ENCODE data around the gene NBPF1.
"Not testable (repeated sequence)": the region's sequence is repeated elsewhere in the genome, so short reads cannot be mapped to it uniquely, and the experiment has no call there.

NBPF1 gene

DNA sequence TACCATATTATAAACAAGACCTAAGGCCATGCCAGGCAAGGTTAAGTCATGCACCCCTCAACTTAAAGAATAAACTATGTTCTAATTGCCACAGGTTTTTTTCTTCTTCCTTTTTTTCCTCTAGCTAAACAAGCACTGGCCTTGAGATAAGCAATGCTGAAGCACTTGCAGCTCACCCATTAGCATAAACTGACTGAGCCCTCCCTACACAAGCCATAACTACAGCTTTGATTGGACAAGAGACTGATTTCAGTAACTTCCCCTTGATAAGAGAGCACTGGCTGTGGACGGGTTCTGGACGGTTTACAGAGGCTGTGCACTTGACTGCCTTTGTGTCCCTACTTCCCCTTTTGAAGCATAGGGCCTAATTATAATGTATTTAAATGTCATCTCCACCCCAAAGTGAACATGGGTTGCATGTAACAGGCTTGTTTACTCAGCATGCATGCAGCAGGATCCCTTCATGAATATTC lies 72.9 kb downstream of the NBPF1 start:
- not testable (repeated sequence) for DNase-seq

DNA sequence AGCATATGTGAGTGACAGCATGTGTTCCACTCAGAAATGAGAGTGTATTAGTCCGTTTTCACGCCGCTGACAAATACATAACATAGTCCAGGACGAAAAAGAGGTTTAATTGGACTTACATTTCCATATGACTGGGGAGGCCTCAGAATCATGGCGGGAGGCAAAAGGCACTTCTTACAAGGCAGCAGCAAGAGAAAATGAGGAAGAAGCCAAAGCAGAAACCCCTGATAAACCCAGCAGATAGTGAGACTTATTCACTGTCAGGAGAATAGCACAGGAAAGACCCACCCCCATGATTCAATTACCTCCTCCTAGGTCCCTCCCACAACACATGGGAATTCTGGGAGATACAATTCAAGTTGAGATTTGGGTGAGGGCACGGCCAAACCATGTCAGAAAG lies 75.8 kb downstream of the NBPF1 start:
- DNase-seq: not testable (repeated sequence)

DNA sequence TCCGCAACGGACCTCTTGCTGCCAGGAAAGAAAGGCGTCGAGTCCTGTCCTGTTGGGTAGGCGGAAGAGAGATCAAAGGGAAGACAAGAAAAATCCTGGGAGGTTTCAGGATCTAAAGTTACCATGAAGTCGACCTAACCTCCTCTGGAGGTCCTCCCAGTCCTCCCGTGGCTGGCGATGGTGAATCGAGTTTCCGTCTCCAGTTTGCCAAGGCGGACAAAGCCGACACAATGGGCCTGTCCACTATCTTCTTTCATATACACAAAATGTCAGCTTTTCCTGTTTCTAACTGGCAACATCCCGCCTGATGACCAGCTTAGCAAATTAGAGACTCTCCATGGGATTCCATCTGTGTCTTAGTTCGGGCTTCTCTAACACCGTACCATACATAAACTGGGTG lies 76.6 kb downstream of the NBPF1 start:
- DNase-seq: not testable (repeated sequence)

DNA sequence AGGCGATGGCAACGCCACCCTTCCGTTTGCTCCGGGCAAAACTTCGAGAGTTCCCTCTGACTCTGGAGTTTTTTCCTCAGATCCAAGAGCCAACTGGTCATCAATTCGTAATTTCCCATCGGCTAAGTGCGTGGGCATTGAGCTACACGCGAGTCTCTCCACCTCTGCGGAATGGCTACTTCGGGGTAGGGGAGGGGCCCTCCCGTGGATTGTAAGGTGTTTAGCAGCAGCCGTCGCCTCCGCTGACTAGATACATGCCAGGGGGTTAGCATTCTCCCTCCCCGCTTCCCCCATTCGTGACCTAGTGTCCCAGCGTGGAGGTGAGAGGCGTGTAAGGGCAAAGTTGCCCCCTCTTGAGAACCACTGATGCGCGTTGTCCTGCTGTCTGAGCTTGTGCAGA lies 77.5 kb downstream of the NBPF1 start:
- not testable (repeated sequence) for DNase-seq

DNA sequence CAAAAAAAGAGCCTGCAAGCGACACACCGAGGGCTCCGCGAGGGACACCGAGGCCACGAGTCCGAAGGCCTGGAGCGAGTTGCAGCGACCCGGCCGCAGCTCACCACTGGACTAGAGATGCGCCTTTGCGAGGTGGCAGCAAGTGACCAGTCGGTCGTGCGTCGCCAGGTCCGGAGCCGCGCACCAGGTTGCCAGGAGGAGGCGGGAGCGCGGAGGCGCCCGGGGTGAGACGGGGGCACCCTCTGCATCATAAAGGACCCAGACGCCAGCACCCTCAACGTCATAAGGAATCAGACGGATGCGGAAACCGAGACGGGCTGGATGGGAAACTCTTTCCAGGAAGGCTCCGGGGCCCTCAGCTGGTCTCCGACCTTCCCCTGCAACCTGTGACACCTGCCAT lies 77.9 kb downstream of the NBPF1 start:
- DNase-seq: peak; percentile 15

DNA sequence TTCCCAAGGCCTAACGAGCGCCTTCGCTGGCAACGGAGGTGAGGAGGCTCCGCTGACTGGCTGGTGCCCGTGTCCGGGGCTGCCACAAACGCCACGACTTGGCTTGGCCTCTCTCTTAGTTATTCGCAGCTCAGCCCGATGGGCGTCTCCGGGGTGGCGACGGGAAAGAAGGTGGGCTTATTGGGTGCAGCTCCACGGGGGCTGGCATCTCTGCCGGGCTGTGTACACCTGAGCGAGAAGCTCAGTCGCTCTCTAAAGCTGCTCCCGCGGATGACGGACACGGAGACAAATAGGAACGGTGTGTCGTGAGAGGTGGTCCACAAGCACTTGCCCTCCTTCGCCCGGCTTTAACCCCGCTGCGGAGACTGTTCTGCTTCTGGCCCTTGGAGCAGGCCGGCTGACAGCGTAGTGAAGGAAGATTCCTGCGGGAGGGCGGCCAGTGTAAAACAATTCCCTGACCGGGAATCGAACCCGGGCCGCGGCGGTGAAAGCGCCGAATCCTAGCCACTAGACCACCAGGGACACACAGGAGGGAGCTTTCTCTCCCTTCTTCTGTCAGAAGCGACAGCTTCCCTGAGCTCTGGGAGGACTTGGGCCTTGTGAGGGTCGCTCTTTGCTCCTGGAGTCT lies 78.4 kb downstream of the NBPF1 start:
- DNase-seq: not testable (repeated sequence)

DNA sequence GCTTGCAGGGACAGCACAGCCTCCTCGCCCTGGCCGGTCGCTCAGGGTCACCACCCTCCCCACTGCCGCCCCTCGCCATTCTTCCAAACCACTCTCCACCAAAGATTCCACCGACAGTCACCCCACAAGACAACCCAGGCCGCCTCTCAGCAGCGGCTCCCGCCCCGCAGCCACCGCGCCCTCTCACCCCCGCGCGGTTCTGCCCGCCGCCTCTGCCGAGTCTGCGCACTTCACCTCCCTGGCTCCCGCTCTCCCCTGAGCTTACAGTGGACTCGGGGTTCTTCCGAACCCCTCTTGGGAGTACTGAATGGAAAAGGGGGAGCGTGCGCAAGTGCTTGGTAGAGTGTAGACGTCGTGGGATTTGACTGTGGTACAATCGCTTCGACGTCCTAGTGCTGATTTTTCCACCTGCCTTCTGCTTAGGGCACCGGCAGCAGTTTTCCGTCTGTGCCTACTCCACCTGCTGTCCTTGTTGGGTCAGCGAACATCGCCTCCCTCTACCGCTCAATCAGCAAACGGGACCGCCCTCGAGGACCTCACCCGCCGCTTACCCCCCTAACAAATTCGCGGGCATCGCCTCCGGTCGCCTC lies 79.0 kb downstream of the NBPF1 start:
- DNase-seq: not testable (repeated sequence)

DNA sequence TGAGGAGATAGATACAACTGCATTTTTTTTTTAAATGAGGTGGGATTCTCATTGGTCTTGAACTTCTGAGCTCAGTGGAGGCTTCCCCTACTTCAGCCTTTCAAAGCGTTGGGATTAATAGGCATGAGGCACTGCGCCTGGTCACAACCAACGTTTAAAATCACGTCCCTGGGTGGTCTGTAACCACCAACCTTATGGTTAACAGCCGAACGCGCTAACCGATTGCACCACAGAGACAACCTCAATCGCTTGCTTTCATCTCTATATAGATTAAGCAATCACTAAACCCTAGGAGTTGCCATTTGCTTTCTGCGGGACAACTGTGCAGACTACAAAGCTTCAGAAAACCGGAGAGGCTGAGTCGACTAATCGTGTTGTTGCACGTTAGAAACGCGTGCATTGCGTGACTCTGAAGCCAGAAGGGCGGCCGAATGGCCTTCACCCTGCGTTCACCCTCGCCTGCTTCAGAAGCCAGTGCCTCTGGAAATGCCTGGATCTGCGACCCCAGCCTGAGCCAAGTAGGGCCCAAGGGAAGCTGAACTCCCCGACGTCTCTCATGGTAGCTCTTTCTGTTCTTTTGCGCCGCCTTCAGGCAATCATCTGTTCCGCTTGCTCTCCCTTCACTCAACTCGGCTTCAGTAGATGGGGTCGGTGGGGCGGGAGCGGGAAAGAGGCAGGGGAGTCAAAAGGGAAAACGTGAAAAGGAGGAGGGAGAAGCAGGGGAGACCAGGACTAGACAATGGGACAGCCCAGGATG lies 81.0 kb downstream of the NBPF1 start:
- not testable (repeated sequence) for DNase-seq

DNA sequence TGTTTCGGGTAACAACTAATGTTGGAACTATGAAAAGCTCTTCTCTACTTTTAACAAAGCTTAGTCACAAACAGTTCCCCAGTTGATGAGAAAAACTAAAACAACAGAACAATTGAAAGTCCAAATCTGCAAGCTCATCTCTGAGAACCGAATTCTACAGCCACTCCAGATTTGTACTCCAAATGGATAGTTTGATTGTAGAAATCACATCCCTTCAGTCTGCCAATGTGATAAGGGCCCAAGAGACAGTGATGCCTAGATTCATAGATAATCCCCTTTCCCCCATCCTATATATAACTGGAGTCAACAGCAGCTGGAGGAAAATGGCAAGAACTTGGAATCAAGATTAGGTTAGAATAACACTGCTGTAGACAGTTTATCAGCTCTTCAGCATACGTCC lies 85.0 kb downstream of the NBPF1 start:
- DNase-seq: not testable (repeated sequence)

DNA sequence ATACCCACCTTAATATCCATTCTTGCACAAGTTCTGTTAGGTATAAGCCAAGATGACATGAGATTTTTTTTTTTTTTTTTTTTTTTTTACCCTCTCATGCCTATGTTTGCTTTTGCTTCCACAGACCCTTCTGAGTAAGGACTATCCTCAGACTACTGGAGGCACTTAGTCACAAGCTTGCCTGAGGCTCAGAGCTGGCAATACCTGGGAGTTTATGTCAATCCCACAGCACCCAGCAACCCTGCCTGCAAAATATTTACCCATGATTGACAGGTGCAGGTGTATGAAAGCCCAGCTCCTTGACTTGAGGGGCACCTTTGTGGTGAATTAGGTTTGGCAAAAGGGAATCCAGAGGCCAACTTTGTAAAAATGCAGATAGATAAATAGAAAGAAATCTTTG lies 87.6 kb downstream of the NBPF1 start:
- DNase-seq: not testable (repeated sequence)

DNA sequence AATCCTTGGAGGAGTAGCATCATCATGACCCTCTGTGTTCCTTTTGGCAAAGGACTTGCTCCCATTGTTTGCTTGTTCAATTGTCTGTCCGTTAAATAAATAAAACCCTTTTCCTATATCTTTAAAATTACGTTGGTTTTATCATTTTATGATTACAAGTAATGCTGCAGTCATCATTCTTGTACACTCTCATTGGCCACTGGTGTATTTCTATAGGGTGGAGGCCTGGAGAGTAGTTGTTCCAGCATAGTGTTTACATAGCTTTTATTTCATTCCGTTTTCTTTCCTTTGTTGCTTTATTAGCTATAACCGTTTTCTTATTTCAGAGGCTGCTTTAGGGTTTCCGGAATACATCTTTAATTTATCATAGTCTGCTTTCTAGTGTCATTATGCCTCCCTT lies 91.7 kb downstream of the NBPF1 start:
- DNase-seq: not testable (repeated sequence)

DNA sequence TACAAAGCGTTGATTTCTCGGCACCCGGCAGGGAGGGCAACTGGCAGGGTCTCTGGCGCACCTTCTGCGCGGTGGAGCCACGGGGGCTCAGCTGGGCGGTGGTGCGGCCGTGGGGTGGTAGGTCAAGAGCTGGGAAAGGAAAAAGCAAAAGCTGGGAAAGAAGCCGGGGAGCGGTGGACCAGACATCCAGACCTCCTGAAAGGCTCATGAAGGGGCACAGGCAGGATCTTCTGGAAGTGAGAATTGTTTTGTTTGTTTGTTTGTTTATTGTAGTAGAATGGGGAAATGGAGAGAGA lies 92.1 kb downstream of the NBPF1 start:
- DNase-seq: no peak

DNA sequence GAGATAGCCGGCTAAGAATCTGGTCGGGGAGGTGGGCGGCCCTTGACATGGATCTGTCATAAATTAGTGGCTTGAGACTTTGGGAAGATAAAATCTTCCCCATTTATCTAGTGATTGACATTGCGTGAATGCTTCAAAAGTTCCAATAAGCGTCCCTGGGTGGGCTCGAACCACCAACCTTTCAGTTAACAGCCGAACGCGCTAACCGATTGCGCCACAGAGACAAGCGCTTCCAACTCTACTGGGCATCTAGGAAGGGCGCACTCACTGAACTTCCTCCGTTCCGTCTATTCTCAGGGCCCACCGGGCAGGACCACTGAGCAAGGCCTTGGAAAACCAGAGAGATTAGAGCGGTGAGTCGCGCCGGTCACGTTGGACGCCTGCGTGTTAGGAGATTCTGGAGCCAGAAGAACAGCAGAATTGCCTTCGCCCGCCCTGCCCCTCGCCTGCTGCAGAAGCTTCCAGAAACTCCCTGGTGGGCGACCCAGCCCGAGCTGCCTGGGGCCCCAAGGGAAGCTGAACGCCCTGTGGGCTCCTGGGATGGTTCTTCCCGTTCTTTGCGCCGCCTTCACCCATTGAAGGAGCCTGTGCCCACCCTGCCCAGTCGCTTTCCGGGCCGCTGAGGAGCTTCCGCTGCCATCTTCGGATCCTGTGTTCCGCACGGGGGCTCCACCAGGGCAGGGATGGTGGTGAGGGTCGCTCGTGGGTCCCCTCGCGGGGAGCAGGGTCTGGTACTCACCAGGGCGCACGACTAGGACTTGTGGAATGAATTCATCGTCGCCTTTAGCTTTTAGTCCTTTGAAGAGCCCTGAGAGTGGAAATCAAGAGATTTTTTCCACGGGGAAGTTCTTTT lies 92.7 kb downstream of the NBPF1 start:
- DNase-seq: not testable (repeated sequence)

DNA sequence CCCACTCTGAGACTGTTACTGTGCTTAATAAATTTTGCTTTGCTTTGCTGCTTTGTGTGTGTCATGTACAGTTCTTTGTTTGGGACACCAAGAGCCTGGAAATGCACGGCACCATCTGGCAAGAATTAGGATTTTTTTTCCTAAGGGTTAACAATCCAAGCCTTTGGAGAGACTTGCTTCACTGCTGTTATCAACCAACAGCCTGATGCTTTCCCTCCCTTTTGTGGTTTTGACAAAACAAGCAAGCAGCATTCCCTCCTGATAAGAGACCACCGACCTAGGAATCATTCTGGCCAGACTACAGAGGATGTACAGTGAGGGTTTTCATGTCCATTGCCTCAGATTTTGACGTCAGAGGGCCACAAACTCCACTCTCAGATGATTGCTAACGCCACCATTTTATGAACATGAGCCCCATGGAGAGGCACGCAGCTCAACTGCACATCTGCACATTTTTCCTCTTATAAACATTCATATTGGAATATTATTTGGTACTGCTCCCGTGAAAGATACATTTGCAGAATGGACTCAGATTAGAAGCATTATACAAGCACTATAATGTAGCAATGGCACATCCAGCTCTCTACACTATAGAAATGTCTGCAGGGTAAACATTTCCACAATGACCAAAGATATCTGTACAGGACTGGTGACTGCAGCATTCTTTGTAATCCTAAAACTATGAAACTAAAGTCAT lies 94.0 kb downstream of the NBPF1 start:
- DNase-seq: not testable (repeated sequence)

DNA sequence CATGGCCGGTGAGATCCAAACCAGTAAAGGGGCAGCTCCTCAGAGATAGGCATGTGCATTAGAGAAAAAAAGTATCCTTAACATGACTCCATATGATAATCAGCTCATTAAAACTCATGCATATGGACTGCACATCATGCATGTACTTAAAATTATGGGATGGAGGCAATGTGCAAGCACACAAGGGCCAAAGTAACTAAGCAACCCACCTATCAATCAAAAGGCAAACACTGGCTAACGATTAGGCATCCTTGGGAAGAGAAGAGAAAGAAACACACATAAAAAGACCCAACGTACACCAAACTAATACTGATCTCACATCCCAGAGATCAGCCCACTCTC lies 94.5 kb downstream of the NBPF1 start:
- DNase-seq: not testable (repeated sequence)

DNA sequence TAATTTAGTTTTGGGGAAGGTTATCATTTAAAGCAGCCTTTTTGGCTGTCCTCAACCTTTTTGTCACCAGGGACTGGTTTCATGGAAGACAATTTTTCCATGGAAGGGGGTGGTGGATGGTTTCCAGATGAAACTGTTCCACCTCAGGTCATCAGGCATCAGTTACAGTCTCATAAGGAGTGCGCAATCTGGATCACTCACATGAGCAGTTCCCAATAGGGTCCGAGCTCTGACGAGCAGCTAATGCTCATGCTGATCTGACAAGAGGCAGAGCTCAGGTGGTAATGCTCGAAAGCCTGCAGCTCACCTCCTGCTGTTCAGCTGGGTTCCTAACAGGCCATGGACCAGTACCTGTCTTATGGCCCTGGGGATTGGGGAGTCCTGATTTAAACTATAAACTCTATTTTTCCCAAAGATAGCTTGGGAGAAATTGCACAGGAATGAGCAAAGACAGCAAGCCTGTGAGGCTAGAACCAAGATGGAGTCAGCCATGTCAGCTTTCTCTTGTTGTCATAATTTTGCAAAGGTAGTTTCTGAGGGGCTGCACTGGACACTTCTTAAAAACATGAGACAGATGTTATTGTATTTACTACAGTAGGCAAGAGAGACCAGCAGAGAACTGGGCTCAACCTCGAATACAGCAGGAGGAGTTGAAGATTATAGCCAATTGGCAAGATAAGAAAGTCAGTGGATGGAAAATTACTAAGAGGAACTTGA lies 96.5 kb downstream of the NBPF1 start:
- not testable (repeated sequence) for DNase-seq

DNA sequence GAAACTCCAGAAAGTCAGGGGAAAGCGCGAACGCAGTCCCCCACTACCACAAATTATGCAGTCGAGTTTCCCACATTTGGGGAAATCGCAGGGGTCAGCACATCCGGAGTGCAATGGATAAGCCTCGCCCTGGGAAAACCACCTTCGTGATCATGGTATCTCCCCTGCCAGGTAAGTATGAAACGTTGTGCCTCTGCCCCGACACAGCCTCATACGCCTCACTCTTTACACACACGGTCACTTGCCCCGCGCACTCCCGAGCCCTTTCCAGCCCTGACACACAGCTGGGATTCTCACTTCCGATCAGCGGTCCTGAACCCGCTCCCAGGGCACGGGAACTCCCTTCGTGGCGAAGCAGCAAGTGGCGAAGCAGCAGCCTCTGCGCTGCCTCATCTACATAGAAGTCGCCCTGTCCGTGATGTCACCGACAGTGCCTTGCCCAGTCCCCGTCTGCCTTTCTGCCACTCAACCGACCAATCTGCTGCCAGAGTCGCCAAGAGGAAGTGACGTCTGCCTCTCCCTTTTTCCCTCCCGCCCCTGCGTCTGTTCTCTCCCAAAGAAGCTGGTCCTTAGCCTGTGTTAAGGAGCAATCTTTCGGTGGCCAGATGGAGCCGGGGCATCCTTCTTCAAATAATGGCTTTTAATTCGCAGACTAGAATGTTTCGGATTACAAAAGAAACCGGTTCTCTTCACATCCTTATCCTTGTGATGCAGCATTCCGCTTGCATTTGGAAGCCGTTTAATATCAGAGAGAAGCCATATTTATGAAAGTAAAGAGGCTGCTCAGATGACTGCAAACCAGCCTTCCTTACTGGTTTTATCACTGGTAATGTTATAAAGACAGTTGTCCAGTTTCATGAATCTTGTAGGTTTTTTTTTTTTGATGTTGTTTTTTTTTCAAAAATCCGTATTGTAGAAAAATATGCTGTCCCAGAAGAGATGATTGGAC lies 99.0 kb downstream of the NBPF1 start, which contains the start of gene RNU1-1:
TSS of gene RNU1-1 (minus strand) at position 179 of the 949 bp plus-strand sequence.
- DNase-seq: peak; percentile 88

DNA sequence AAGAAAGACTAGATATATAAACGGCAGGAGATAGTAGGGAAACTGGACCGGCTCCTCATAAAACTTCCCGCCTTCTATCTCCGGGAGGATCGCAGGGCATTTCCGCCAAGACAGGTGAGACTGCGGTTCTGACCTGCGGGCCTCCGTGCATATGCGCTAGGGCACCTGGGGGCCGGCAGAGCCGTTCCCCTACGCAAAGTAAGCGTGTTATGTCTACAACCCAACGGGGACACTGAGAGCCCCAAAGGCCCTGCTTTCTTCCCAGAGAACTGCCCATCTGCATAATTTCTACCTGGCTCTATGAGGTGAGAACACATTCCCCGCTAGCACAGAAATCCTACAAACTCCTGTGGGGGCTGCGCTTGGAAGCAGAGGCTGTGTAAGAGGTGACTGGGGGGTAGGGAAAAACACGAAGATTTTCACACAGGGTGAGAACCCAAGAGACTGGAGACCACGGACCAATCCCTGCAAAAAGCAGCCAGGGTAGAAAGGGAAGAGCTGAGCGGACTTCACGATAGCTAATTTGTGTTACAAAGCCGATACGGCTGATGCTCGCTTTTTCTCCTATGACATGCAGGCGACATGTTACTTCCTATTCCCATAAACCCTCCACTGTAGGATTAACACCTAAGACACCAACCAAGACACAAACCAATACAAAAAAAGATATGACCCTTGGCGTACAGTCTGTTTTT lies 99.8 kb downstream of the NBPF1 start:
- DNase-seq: peak; percentile 65

DNA sequence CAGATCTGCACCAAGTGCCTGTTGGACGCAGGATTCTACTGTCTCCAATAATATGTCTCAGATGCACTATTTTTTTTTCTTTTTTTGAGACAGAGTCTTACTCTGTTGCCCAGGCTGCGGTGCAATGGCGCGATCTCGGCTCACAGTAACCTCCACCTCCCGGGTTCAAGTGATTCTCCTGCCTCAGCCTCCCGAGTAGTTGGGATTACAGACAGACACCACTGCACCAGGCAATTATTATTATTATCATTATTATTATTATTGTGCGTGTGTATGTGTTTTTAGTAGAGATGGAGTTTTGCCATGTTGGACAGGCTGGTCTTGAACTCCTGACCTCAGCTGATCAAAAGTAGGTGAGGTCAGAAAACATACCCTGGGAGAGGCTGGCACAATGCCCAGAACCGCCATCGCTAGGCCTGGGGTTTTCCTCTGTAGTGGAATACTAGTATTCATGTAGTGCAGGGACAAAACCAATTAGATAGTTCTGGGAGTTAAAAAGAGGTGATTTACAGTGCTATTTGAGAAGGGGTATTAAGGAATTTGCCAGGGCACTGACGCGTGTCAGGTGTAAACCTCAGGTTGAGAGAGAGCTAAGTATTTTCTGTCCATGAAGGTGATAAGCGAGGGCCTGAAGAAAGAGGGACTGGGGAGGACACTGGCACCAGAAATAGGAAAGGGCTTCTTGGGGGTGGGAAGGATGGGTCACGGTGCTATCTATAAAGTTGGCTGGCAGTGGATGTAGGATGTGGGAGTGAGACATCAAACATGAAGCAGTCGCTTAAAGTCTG lies 100.5 kb downstream of the NBPF1 start:
- not testable (repeated sequence) for DNase-seq
